Measurements from ENCODE around the gene ARHGAP26. TPM values are rescaled to one million over a fixed set of nuclear protein-coding genes. Genes with fewer than 3 reads are reported as not detected.

Gene ARHGAP26
- total RNA-seq, 1 experiment from 2014 or later, result 79.8 TPM

DNA sequence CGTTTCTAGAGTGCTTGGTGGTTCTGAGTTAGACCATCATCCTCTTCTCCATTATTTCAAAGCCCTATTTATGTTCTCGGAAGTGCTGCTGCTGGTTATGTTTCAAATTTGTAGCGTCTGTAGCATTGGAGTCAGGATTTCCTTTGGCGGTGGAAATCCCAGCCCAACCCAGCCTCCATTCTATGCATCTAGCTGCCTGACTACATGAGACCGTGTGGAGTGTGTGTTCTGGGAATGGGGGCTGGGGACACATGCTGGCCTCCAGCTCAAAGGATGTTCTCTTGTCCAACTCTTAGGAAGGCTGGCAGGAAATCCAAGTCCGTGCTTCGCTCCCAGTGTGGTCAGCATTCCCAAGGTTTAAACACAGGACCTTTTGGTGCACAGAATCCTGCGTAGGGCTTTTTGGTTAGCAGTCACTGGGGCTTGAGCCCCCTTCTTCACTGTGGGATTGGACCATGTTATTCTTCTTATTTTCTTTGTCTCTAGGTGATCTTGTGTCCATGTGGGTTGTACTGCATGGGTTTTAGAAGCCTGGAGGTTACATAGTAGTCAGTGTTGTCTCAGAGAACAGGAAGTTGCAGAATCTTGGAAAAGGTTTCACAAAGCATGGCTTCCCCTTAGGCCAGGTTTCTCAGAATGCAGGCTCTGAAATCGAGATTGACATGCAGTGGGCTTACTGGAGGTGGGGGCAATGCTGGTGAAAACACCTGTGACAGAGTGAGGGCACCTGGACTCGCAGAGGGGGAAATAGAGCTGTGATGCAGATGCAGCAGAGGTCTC, 132.2 kb downstream of the ARHGAP26 start:
- H3K4me3 ChIP-seq (ENCODE audit: low read depth, low read length), result no peak overlapping the region
- intact Hi-C loops (cut with micrococcal nuclease; ENCODE audit: unreplicated experiment), result no loop called here
- no peak for DNase-seq
- H3K27me3 ChIP-seq (replicated peaks; ENCODE audit: control insufficient read depth, insufficient read depth, low read length), result no peaks in the 10 kb centered on the region
- no peaks in the 10 kb centered on the region for H3K4me1 Mint-ChIP-seq (ENCODE audit: low read depth, unreplicated experiment)
- TF ChIP-seq, protein P1, sequence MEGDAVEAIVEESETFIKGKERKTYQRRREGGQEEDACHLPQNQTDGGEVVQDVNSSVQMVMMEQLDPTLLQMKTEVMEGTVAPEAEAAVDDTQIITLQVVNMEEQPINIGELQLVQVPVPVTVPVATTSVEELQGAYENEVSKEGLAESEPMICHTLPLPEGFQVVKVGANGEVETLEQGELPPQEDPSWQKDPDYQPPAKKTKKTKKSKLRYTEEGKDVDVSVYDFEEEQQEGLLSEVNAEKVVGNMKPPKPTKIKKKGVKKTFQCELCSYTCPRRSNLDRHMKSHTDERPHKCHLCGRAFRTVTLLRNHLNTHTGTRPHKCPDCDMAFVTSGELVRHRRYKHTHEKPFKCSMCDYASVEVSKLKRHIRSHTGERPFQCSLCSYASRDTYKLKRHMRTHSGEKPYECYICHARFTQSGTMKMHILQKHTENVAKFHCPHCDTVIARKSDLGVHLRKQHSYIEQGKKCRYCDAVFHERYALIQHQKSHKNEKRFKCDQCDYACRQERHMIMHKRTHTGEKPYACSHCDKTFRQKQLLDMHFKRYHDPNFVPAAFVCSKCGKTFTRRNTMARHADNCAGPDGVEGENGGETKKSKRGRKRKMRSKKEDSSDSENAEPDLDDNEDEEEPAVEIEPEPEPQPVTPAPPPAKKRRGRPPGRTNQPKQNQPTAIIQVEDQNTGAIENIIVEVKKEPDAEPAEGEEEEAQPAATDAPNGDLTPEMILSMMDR (IDR thresholded peaks at IDR 0.05; ENCODE audit: insufficient read depth in 1 of 2, low read depth in 1 of 2, low read length in 1 of 2, severe bottlenecking in 1 of 2, unreplicated experiment in 1 of 2), result no peak
- H3K27ac Mint-ChIP-seq (ENCODE audit: unreplicated experiment), result peak overlapping the region; percentile 33
- H3K27me3 Mint-ChIP-seq (ENCODE audit: insufficient read depth, unreplicated experiment), result no peaks in the 10 kb centered on the region
- H3K9me3 ChIP-seq, result no peaks in the 10 kb centered on the region
- POLR2A ChIA-PET, result no interaction called here
- peaks cover 8% of the 10 kb centered on the region for H3K36me3 ChIP-seq (ENCODE audit: control insufficient read depth, insufficient read depth, low read length)
- H3K36me3 Mint-ChIP-seq (ENCODE audit: insufficient read depth, unreplicated experiment), result peaks cover 52% of the 10 kb centered on the region
- no peak overlapping the region for H3K4me3 Mint-ChIP-seq (ENCODE audit: unreplicated experiment)
- H3K4me1 ChIP-seq, result no peaks in the 10 kb centered on the region
- BruUV-seq (replicated peaks), result no TSS peak
- H3K9me3 Mint-ChIP-seq (ENCODE audit: unreplicated experiment), result no peaks in the 10 kb centered on the region
- CTCF ChIA-PET, result no interaction called here

DNA sequence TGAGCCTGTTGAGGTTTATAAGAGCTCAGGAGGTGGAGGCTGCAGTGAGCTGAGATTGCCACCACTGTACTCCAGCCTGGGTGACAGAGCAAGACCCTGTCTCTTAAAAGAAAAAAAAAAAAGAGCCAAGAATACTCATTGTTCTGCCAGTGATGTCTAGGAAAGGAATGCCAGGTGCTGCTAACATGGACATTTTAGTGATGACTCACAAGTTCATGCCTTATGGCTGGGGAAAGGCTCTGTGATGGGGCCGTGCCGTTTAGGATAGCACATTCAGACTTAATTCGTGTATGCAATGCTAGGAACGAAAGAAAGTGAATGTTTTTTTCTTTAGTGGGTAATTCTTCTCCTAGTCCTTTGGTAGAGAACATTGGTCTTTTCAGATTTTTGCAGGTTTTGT, 134.2 kb downstream of the ARHGAP26 start:
- Mint-ChIP-seq H3K36me3 (ENCODE audit: insufficient read depth, unreplicated experiment) (peaks cover 63% of the 10 kb centered on the region), H3K27ac (ENCODE audit: unreplicated experiment) (no peak overlapping the region), H3K27me3 (ENCODE audit: insufficient read depth, unreplicated experiment) (no peaks in the 10 kb centered on the region), H3K9me3 (ENCODE audit: unreplicated experiment) (no peaks in the 10 kb centered on the region), H3K4me1 (ENCODE audit: low read depth, unreplicated experiment) (no peaks in the 10 kb centered on the region), H3K4me3 (ENCODE audit: unreplicated experiment) (no peak overlapping the region)
- no peaks in the 10 kb centered on the region for H3K4me1 ChIP-seq
- H3K9me3 ChIP-seq, result no peaks in the 10 kb centered on the region
- DNase-seq, result no peak
- H3K4me3 ChIP-seq (ENCODE audit: low read depth, low read length), result no peak overlapping the region
- CTCF ChIA-PET, result interaction anchor here (1.1 kb wide), 1 partner anchor 16 kb away, joined by 4 read pairs; no protein-coding TSS in a partner anchor
- POLR2A ChIA-PET, result no interaction called here
- peaks cover 8% of the 10 kb centered on the region for H3K36me3 ChIP-seq (ENCODE audit: control insufficient read depth, insufficient read depth, low read length)
- no peaks in the 10 kb centered on the region for H3K27me3 ChIP-seq (replicated peaks; ENCODE audit: control insufficient read depth, insufficient read depth, low read length)
- BruUV-seq (replicated peaks), result no TSS peak
- TF ChIP-seq, protein P1 (IDR thresholded peaks at IDR 0.05; ENCODE audit: insufficient read depth in 1 of 2, low read depth in 1 of 2, low read length in 1 of 2, severe bottlenecking in 1 of 2, unreplicated experiment in 1 of 2), result no peak
- intact Hi-C loops (cut with micrococcal nuclease; ENCODE audit: unreplicated experiment), result no loop called here

DNA sequence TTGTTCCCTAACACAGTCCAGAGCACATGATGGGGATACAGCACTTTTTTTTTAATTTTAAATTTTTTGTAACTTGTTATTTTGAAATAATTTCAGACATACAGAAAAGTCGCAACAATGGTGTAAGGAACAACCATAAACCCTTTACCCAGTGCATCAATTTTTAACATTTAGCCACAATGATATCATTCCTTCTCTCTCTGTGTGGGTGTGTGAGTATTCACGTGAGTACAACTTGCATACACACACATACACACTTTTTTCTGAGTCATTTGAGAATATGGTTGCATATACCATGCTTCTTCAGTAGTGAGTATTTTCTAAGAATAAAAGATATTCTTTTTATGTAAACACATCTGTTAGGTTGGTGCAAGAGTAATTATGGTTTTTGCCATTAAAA, 135.2 kb downstream of the ARHGAP26 start:
- no peaks in the 10 kb centered on the region for H3K4me1 ChIP-seq
- TF ChIP-seq, protein P1 (IDR thresholded peaks at IDR 0.05; ENCODE audit: insufficient read depth in 1 of 2, low read depth in 1 of 2, low read length in 1 of 2, severe bottlenecking in 1 of 2, unreplicated experiment in 1 of 2), result no peak
- ChIA-PET CTCF (no interaction called here), POLR2A (no interaction called here)
- no peak for DNase-seq
- no TSS peak for BruUV-seq (replicated peaks)
- Mint-ChIP-seq H3K9me3 (ENCODE audit: unreplicated experiment) (no peaks in the 10 kb centered on the region), H3K4me3 (ENCODE audit: unreplicated experiment) (no peak overlapping the region), H3K36me3 (ENCODE audit: insufficient read depth, unreplicated experiment) (peaks cover 68% of the 10 kb centered on the region), H3K4me1 (ENCODE audit: low read depth, unreplicated experiment) (no peaks in the 10 kb centered on the region), H3K27me3 (ENCODE audit: insufficient read depth, unreplicated experiment) (no peaks in the 10 kb centered on the region), H3K27ac (ENCODE audit: unreplicated experiment) (no peak overlapping the region)
- no peaks in the 10 kb centered on the region for H3K9me3 ChIP-seq
- peaks cover 10% of the 10 kb centered on the region for H3K36me3 ChIP-seq (ENCODE audit: control insufficient read depth, insufficient read depth, low read length)
- H3K4me3 ChIP-seq (ENCODE audit: low read depth, low read length), result no peak overlapping the region
- no peaks in the 10 kb centered on the region for H3K27me3 ChIP-seq (replicated peaks; ENCODE audit: control insufficient read depth, insufficient read depth, low read length)
- intact Hi-C loops (cut with micrococcal nuclease; ENCODE audit: unreplicated experiment), result no loop called here
